ENCODE measurements around the gene PITPNC1. TPM values are rescaled to one million over a fixed set of nuclear protein-coding genes. Genes with fewer than 3 reads are reported as not detected.
"Not testable (repeated sequence)": the region's sequence is repeated elsewhere in the genome, so short reads cannot be mapped to it uniquely, and the experiment has no call there.

Gene PITPNC1
- polyA plus RNA-seq, 4 donors, result 11.2 to 25.7 (median 20.6) TPM

GRCh38 chr17:67700037-67700724 is 323.1 kb downstream of the PITPNC1 start:
- DNase-seq (ENCODE audit: low read depth in 4 of 4, low spot score in 3 of 4), result no peak

- no peak for DNase-seq (ENCODE audit: low read depth in 4 of 4, low spot score in 3 of 4)
Measured at GRCh38 chr17:67700725-67701119, 323.6 kb downstream of the PITPNC1 start.

GRCh38 chr17:67702861-67703260 is 325.8 kb downstream of the PITPNC1 start:
- DNase-seq (ENCODE audit: low read depth in 4 of 4, low spot score in 3 of 4), result not testable (repeated sequence)

- DNase-seq (ENCODE audit: low read depth in 4 of 4, low spot score in 3 of 4), result no peak
Measured at GRCh38 chr17:67707442-67707841, 330.4 kb downstream of the PITPNC1 start.

GRCh38 chr17:67708378-67708777 is 331.3 kb downstream of the PITPNC1 start:
- DNase-seq (ENCODE audit: low read depth in 4 of 4, low spot score in 3 of 4), result no peak

- DNase-seq (ENCODE audit: low read depth in 4 of 4, low spot score in 3 of 4), result no peak
Measured at GRCh38 chr17:67711916-67712315, 334.8 kb downstream of the PITPNC1 start.

GRCh38 chr17:67712375-67712774 is 335.3 kb downstream of the PITPNC1 start:
- no peak for DNase-seq (ENCODE audit: low read depth in 4 of 4, low spot score in 3 of 4)

GRCh38 chr17:67713169-67713568 is 336.1 kb downstream of the PITPNC1 start:
- no peak for DNase-seq (ENCODE audit: low read depth in 4 of 4, low spot score in 3 of 4)

- DNase-seq (ENCODE audit: low read depth in 4 of 4, low spot score in 3 of 4), result no peak
Measured at GRCh38 chr17:67716405-67716798, 339.3 kb downstream of the PITPNC1 start.

- peak in 1 of 4 donors; percentile 27 for DNase-seq (ENCODE audit: low read depth in 4 of 4, low spot score in 3 of 4)
Measured at GRCh38 chr17:67717192-67717623, 340.1 kb downstream of the PITPNC1 start.

- peak; percentile 95 to 98 (median 98) for DNase-seq (ENCODE audit: low read depth in 4 of 4, low spot score in 3 of 4)
Measured at GRCh38 chr17:67717624-67718324, 340.7 kb downstream of the PITPNC1 start, which contains the start of gene NOL11. Gene NOL11 (plus strand): TSS chr17:67717936. CDS start chr17:67717948, 12 bp downstream.

- DNase-seq (ENCODE audit: low read depth in 4 of 4, low spot score in 3 of 4), result no peak
Measured at GRCh38 chr17:67718325-67718941, 341.4 kb downstream of the PITPNC1 start.

- no peak for DNase-seq (ENCODE audit: low read depth in 4 of 4, low spot score in 3 of 4)
Measured at GRCh38 chr17:67725373-67725791, 348.3 kb downstream of the PITPNC1 start.

GRCh38 chr17:67725807-67726206 is 348.7 kb downstream of the PITPNC1 start:
- no peak for DNase-seq (ENCODE audit: low read depth in 4 of 4, low spot score in 3 of 4)

- not testable (repeated sequence) for DNase-seq (ENCODE audit: low read depth in 4 of 4, low spot score in 3 of 4)
Measured at GRCh38 chr17:67727152-67728039, 350.3 kb downstream of the PITPNC1 start.

- DNase-seq (ENCODE audit: low read depth in 4 of 4, low spot score in 3 of 4), result no peak
Measured at GRCh38 chr17:67729903-67730302, 352.8 kb downstream of the PITPNC1 start.

- DNase-seq (ENCODE audit: low read depth in 4 of 4, low spot score in 3 of 4), result no peak
Measured at GRCh38 chr17:67730731-67731130, 353.6 kb downstream of the PITPNC1 start.

GRCh38 chr17:67733449-67733848 is 356.4 kb downstream of the PITPNC1 start:
- no peak for DNase-seq (ENCODE audit: low read depth in 4 of 4, low spot score in 3 of 4)

GRCh38 chr17:67737145-67737544 is 360.1 kb downstream of the PITPNC1 start:
- DNase-seq (ENCODE audit: low read depth in 4 of 4, low spot score in 3 of 4), result no peak

- no peak for DNase-seq (ENCODE audit: low read depth in 4 of 4, low spot score in 3 of 4)
Measured at GRCh38 chr17:67742025-67742424, 364.9 kb downstream of the PITPNC1 start.

All from left renal pelvis (tissue), 4 donors.